NCI-H2227 (cell line): ENCODE measurements around the gene TSPAN3.

ENCODE experiments used
- DNase-seq: peaks from one replicate; lab custom pipeline; 2025; ENCODE audit not compliant: unreplicated experiment; lab: John Stamatoyannopoulos, UW

The TSPAN3 gene

GRCh38 chr15:77034695-77035489, 36.0 kb downstream of the TSPAN3 start:
- peak; percentile 18 for DNase-seq

- DNase-seq = no peak
Measured at GRCh38 chr15:77033729-77034671, 36.9 kb downstream of the TSPAN3 start.

- DNase-seq = no peak
Measured at GRCh38 chr15:77033417-77033728, 37.5 kb downstream of the TSPAN3 start.

GRCh38 chr15:77032647-77033416, 38.1 kb downstream of the TSPAN3 start:
- no peak for DNase-seq

- DNase-seq = no peak
Measured at GRCh38 chr15:77032052-77032646, 38.8 kb downstream of the TSPAN3 start.

GRCh38 chr15:77031376-77032050, 39.4 kb downstream of the TSPAN3 start:
- DNase-seq = no peak

GRCh38 chr15:77030928-77031375, 40.0 kb downstream of the TSPAN3 start:
- DNase-seq = no peak

- DNase-seq = no peak
Measured at GRCh38 chr15:77030048-77030927, 40.6 kb downstream of the TSPAN3 start.

GRCh38 chr15:77029166-77030047, 41.5 kb downstream of the TSPAN3 start:
- DNase-seq = no peak

- DNase-seq = no peak
Measured at GRCh38 chr15:77028451-77029165, 42.3 kb downstream of the TSPAN3 start.

- no peak for DNase-seq
Measured at GRCh38 chr15:77027697-77028450, 43.0 kb downstream of the TSPAN3 start.

GRCh38 chr15:77027111-77027696, 43.7 kb downstream of the TSPAN3 start:
- no peak for DNase-seq

GRCh38 chr15:77026501-77027110, 44.3 kb downstream of the TSPAN3 start:
- DNase-seq = no peak

GRCh38 chr15:77025941-77026411, 44.9 kb downstream of the TSPAN3 start:
- DNase-seq = no peak

- no peak for DNase-seq
Measured at GRCh38 chr15:77025083-77025901, 45.6 kb downstream of the TSPAN3 start.
